ELF-1 (cell line): ENCODE data around the gene GSTA1.
A peak's percentile ranks its signal among the peaks of the same experiment; 100 is the strongest.
"Not testable (repeated sequence)": the region's sequence is repeated elsewhere in the genome, so short reads cannot be mapped to it uniquely, and the experiment has no call there.

Experiments
- DNase-seq: peaks from one replicate; pipeline ENCODE4 v3.0.0-alpha.2; 2016; ENCODE audit warnings: low read depth, low spot score

The GSTA1 gene

GRCh38 chr6:52803668-52804255 is at the start of gene GSTA1:
Gene GSTA1 (minus strand): TSS chr6:52803816. CDS start chr6:52799267, 4,549 bp downstream.
- DNase-seq, result peak; percentile 21

GRCh38 chr6:52849137-52849536 is 45.5 kb upstream of the GSTA1 start:
- no peak for DNase-seq

DNA sequence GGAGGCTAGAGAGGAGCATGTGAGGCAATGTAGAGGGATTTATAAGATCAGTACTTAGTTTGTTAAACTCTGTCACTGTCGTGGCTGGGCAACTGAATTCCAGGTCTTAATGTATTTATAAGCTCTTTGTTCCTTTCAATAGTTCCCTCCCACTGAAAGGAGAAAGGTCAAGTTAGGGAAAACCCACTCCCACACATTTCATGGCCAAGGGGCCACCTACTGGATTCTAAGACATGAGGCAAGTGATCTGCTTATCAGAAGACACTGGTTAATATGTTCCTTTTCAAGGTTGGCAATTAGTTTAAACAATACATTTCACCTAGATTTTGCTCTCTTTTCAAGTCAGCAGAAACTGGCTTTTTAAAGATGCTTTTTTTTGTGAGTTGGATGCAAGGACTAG is 42.4 kb upstream of the GSTA1 start:
- no peak for DNase-seq

GRCh38 chr6:52843605-52844004 is 40.0 kb upstream of the GSTA1 start:
- no peak for DNase-seq

GRCh38 chr6:52840763-52841585 is 37.4 kb upstream of the GSTA1 start, which contains the start of gene GSTA5:
Gene GSTA5 (minus strand): TSS chr6:52840813.
- no peak for DNase-seq

DNA sequence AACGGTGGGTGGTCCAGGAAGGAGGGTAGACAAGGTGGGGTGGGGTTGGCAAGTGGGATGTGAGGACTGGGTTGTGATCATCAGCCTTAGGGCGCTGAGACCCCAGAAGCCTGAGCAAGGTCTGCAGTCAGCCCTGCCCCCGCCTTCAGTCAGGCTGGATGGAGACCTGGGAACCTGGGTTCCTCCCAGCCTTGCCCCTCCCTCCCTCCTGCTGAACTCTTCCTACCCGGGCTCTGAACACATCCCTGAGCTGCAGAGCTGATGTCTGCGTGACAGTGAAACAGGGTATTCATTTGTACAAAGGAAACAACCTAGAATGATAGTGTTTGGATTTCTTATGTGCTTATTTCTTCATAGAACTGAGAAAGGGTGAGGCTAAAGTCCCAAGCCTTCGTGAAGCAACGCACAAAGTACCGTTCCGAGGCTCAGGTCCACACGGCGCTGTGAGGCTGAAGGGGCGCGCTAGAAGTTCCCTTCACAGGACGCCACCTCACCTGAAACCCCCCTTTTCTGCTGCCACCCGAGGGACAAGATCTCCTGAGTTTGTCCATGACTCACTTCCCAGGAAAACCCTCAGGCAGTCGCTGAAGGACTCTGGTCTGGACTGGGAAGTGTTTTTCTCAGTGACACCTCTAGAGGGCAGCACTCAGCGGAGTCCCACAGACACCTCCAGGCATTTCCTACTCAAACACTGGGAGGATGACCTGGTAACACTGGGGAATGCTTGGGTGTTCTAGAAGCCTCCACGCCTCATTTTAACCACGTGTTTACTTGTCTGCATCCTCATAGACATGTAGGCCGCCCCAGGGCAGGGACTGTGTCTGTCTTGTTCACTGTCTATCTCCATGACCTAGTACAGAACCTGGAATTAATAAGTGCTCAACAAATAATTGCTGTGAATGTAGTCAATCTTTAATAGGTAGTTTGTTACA is 35.8 kb upstream of the GSTA1 start:
- DNase-seq, result peak; percentile 91

DNA sequence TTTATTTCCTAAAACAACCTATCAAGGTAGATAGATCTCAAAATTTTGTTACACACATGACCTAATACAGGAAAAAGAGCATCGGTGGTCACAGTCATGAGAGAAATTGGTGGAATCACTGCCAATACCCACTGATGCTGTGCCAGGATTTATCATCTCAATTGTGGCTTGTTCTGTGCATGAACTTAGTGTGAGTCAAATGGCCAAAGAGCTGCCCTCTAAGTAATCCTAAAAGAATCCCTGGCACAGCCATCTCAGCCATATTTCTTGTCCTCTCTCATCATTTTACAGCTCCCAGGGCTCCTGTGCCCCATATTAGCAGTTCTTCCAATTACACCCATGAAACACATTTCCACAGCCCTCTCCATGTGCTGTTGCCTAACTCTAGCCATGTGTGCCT is 30.9 kb upstream of the GSTA1 start:
- no peak for DNase-seq

DNA sequence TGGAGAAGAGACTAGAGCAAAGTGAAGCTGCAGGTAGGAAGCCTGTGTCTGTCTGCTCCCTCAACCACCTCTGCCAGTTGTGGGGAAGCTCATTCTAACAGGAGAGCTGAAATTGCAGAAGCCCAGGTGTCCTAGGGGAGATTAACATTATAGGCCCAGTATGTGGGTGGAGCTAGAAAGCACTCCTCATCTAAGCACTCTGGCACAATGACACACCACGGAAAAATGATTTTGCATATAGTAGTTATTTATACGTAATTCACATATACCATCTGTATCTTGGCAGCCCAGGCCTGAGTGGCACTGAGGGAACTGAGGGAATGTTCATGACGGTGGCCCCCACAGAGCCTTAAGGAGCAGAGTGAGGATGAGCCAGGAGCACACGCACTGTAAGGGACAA is 27.3 kb upstream of the GSTA1 start:
- DNase-seq, result not testable (repeated sequence)

DNA sequence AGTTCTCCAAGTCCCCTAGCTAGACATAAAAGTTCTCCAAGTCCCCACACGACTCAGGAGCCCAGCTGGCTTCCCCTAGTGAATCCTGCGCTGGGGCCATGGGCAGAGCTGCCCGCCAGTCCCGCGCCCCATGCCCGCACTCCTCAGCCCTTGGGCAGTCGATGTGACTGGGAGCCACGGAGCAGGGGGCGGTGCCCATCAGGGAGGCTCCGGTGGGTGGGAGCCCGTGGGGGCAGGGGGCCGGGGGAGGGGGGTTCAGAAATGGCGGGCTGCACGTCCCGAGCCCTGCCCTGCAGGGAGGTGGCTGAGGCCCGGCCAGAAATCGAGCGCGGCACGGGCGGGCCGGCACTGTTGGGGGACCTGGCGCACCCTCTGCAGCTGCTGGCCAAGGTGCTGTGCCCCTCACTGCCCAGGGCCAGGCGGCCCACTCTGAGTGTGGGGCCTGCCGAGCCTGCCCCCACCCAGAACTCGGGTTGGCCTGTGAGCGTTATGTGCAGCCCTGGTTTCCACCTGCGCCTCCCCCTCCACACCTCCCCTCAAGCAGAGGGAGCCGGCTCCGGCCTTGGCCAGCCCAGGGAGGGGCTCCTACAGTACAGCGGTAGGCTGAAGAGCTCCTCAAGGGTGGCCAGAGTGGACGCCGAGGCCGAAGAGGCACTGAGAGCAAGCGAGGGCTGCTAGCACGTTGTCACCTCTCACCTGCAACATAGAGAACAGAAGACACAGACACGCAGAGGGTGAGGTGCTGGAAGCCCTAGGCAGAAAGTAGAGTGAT is 25.6 kb upstream of the GSTA1 start:
- DNase-seq, result no peak

GRCh38 chr6:52828621-52829020 is 25.0 kb upstream of the GSTA1 start:
- not testable (repeated sequence) for DNase-seq

GRCh38 chr6:52827073-52827783 is 23.6 kb upstream of the GSTA1 start:
- not testable (repeated sequence) for DNase-seq

DNA sequence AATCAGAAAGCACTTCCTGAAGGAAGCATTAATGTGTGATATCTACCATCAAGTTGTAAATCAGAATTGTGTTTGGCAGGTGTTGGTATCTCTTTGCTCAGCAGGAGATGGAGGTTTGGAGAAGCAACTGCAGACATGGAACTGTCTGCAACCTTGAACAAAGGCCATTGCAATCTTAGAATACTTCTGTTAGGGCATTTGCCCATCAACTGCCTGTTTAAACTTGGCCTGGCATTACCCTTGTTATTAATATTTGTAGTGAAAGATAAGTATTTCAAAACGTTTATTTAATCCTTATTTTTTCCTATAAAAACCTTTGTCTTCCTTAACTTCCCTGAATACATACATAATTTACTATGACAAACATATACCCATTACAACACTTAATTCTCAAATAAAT is 22.9 kb upstream of the GSTA1 start:
- DNase-seq, result no peak

DNA sequence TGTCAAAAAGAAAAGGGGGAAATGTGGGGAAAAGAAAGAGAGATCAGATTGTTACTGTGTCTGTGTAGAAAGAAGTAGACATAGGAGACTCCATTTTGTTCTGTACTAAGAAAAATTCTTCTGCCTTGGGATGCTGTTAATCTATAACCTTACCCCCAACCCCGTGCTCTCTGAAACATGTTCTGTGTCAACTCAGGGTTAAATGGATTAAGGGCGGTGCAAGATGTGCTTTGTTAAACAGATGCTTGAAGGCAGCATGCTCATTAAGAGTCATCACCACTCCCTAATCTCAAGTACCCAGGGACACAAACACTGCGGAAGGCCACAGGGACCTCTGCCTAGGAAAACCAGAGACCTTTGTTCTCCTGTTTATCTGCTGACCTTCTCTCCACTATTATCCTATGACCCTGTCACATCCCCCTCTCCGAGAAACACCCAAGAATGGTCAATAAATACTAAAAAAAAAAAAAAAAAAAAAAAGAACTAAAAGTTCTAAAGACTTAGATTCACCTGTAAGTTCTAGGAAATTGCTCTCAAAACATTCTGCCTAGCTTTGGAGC is 22.4 kb upstream of the GSTA1 start:
- DNase-seq, result not testable (repeated sequence)

GRCh38 chr6:52825270-52825793 is 21.7 kb upstream of the GSTA1 start:
- DNase-seq, result not testable (repeated sequence)

- DNase-seq, result peak; percentile 25
Measured at GRCh38 chr6:52821842-52822241, 18.2 kb upstream of the GSTA1 start.

DNA sequence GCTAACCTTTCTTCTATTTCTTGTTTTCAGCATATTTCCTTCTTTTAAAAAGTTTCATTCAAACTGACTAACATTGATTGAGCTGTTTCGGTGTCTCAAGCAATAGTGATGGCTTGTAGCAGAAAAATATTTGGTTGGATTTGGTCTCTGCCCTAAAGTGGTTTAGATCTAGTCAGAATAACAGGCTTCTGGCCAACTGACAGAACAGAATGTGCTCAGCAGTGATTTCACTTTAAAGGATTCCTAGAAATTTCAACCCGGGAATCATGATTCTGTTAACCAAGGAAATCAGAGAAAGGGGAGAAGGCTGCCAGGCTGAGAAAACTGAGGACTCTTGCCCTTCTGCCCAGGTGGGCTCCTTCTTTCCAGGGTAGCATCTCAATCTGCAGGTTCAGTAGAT is 16.6 kb upstream of the GSTA1 start:
- no peak for DNase-seq

GRCh38 chr6:52815167-52816092 is 11.8 kb upstream of the GSTA1 start:
- DNase-seq, result peak; percentile 84

DNA sequence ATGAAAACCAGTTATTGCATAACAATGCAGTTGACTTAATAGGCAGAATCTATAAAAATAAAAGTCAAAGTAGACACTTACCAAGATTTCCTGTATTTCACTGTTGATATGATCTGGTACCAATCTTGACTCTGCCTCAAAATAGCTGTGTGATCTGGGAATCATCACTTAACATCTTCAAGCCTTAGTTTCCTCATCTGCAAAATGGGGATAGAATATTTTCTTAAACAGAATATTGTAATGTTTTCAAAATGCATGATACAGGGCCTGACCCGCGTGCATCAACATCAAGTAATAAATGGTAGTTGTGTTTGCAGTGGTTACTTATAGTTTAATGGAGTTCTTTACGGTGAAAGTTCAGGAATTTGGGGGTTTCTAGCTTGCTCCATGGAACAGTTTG is 10.9 kb upstream of the GSTA1 start:
- not testable (repeated sequence) for DNase-seq

DNA sequence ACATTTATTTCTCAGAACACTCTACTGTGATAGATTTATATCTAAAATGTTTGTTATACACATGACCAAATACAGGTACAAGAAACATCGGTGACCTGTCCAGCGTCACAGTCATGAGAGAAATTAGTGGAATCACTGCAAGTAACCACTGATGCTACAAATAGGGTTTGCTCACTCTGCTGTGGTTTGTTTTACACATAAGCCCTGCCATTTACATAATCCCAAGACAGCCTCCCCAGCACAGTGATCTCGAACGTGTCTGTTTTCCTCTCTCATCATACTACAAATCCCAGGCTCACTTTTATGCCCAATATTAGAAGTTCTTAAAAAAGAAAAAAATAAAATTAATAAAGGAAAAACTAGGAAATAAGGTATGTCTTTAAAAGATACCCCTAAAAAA is 6.2 kb upstream of the GSTA1 start:
- DNase-seq, result not testable (repeated sequence)
